ENCODE results near the gene CFL1. TPM values are rescaled to one million over a fixed set of nuclear protein-coding genes. Genes with fewer than 3 reads are reported as not detected.

The CFL1 gene
- total and polyA plus RNA-seq, 2 donors (not counting 1 experiment from before 2014, with no cell fraction given) = 680 to 1,603 TPM

DNA sequence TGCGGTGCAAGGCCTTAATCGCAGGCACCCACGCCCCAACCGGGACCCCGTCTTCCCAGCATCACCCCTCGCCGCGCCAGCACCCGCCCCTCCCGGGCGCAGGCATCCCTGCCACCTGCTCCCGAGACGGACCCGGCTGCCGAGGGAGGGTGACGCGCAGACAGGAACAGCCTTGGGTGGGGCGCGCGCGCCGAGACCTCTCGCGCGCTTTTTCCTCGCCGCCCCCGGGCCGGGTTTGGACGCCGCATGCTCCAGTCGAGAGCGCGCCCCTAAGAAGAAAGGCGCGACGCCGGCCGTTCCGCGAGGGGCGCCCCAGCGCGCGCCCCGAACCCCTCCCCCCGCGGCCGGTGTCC lies 504 bp downstream of the CFL1 start:
- Histone ChIP-seq H2AFZ (ENCODE audit: low read length) (no peak overlapping the region), H3K9me3 (ENCODE audit: control insufficient read depth, insufficient read depth, low read depth, low read length) (no peaks in the 10 kb centered on the region), H3K4me3 (replicated peaks in 1 of 4; ENCODE audit: control extremely low read depth in 1 of 4, insufficient read depth in 1 of 4, low read depth in 3 of 4, low read length in 4 of 4) (peak overlapping the region; percentile 95 to 99 (median 97)), H3K36me3 (ENCODE audit: control insufficient read depth, insufficient read depth, low read length) (peaks cover 47% of the 10 kb centered on the region), H3K4me2 (ENCODE audit: extremely low read depth, insufficient read depth, low read length) (peak overlapping the region; percentile 44), H3K4me1 (ENCODE audit: control insufficient read depth, extremely low read depth, insufficient read depth, low read length) (peaks cover 32% of the 10 kb centered on the region), H3K27me3 (ENCODE audit: control insufficient read depth, insufficient read depth, low read length) (no peaks in the 10 kb centered on the region), H3K9ac (ENCODE audit: insufficient read depth, low read length) (peak overlapping the region; percentile 92), H4K20me1 (ENCODE audit: control insufficient read depth, extremely low read depth, insufficient read depth, low read length) (peaks cover 8% of the 10 kb centered on the region), H3K79me2 (ENCODE audit: control insufficient read depth, insufficient read depth, low read length) (peaks cover 68% of the 10 kb centered on the region), H3K27ac (ENCODE audit: insufficient read depth, low read length) (peak overlapping the region; percentile 86)
- TF ChIP-seq, protein P1, sequence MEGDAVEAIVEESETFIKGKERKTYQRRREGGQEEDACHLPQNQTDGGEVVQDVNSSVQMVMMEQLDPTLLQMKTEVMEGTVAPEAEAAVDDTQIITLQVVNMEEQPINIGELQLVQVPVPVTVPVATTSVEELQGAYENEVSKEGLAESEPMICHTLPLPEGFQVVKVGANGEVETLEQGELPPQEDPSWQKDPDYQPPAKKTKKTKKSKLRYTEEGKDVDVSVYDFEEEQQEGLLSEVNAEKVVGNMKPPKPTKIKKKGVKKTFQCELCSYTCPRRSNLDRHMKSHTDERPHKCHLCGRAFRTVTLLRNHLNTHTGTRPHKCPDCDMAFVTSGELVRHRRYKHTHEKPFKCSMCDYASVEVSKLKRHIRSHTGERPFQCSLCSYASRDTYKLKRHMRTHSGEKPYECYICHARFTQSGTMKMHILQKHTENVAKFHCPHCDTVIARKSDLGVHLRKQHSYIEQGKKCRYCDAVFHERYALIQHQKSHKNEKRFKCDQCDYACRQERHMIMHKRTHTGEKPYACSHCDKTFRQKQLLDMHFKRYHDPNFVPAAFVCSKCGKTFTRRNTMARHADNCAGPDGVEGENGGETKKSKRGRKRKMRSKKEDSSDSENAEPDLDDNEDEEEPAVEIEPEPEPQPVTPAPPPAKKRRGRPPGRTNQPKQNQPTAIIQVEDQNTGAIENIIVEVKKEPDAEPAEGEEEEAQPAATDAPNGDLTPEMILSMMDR (conservative IDR thresholded peaks at IDR 0.05 in 1 of 2, IDR thresholded peaks at IDR 0.05 in 1 of 2; ENCODE audit: low read depth in 1 of 2, low read length in 2 of 2) = no peak
- no peak for TF ChIP-seq EZH2 (IDR thresholded peaks at IDR 0.05; ENCODE audit: low read length, missing control alignments)
- no peak for DNase-seq (ENCODE audit: low read depth in 2 of 2)

DNA sequence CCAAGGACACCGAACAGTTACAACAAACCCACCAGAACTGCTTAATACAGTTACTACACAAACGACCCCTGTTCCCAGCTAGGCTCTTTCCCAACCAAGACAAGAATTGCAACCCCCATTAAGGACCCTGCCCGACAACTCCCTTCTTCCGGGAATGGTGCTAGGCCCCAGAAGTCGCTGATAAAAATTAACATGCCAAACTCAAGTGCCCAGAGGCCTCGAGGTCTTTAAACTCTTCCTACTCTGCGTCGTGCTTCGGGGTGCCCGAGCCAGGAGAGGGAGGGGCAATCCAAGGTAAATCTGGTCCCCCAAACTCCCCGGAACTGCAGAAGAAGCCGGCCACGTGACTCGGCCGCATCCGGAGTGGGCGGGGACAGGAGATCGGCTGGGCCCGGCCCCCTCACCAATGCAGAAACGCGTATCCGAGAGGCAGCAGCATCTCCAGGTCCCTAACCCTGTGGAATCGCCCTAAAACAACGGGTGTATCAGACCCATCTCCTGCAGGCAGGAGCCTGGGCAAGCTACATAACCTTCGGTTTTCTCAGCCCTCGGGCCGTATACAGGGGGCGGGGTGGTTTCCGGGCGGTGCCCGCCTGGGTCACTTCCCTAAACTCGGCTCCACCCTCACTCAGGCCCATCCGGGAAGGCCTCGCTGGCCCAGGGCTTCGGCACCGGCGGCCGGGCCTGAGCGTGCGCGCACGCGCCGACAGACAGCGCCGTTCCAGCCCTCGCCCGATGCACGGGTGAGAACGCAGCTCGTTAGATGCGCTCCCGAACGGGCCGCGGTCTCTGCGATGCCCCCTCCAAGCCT lies 1.1 kb downstream of the CFL1 start:
- Histone ChIP-seq H3K27ac (ENCODE audit: insufficient read depth, low read length) (peak overlapping the region; percentile 86), H3K9me3 (ENCODE audit: control insufficient read depth, insufficient read depth, low read depth, low read length) (no peaks in the 10 kb centered on the region), H4K20me1 (ENCODE audit: control insufficient read depth, extremely low read depth, insufficient read depth, low read length) (peaks cover 8% of the 10 kb centered on the region), H2AFZ (ENCODE audit: low read length) (no peak overlapping the region), H3K27me3 (ENCODE audit: control insufficient read depth, insufficient read depth, low read length) (no peaks in the 10 kb centered on the region), H3K4me3 (replicated peaks in 1 of 4; ENCODE audit: control extremely low read depth in 1 of 4, insufficient read depth in 1 of 4, low read depth in 3 of 4, low read length in 4 of 4) (peak overlapping the region; percentile 95 to 99 (median 97)), H3K4me1 (ENCODE audit: control insufficient read depth, extremely low read depth, insufficient read depth, low read length) (peaks cover 30% of the 10 kb centered on the region), H3K79me2 (ENCODE audit: control insufficient read depth, insufficient read depth, low read length) (peaks cover 62% of the 10 kb centered on the region), H3K36me3 (ENCODE audit: control insufficient read depth, insufficient read depth, low read length) (peaks cover 46% of the 10 kb centered on the region), H3K9ac (ENCODE audit: insufficient read depth, low read length) (peak overlapping the region; percentile 92), H3K4me2 (ENCODE audit: extremely low read depth, insufficient read depth, low read length) (peak overlapping the region; percentile 98)
- peak; percentile 56 to 68 for DNase-seq (ENCODE audit: low read depth in 2 of 2)
- TF ChIP-seq, protein P1 (conservative IDR thresholded peaks at IDR 0.05 in 1 of 2, IDR thresholded peaks at IDR 0.05 in 1 of 2; ENCODE audit: low read depth in 1 of 2, low read length in 2 of 2) = no peak
- TF ChIP-seq EZH2 (IDR thresholded peaks at IDR 0.05; ENCODE audit: low read length, missing control alignments) = no peak

DNA sequence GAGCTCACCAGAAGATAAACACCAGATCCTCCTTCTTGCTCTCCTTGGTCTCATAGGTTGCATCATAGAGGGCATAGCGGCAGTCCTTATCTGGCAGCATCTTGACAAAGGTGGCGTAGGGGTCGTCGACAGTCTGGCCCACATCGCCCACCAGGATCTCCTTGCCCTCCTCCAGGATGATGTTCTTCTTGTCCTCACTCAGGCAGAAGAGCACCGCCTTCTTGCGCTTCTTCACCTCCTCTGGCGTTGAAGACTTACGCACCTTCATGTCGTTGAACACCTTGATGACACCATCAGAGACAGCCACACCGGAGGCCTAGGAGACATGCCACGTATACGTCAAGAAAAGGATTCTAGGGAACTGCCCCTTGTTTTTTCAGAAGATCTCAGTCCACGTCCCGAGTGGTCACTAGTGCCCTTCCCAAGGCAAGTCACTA lies 2.0 kb downstream of the CFL1 start:
- Histone ChIP-seq H3K4me3 (replicated peaks in 1 of 4; ENCODE audit: control extremely low read depth in 1 of 4, insufficient read depth in 1 of 4, low read depth in 3 of 4, low read length in 4 of 4) (peak overlapping the region; percentile 95 to 99 (median 97)), H4K20me1 (ENCODE audit: control insufficient read depth, extremely low read depth, insufficient read depth, low read length) (peaks cover 8% of the 10 kb centered on the region), H3K4me2 (ENCODE audit: extremely low read depth, insufficient read depth, low read length) (peak overlapping the region; percentile 98), H3K27me3 (ENCODE audit: control insufficient read depth, insufficient read depth, low read length) (no peaks in the 10 kb centered on the region), H3K79me2 (ENCODE audit: control insufficient read depth, insufficient read depth, low read length) (peaks cover 52% of the 10 kb centered on the region), H3K36me3 (ENCODE audit: control insufficient read depth, insufficient read depth, low read length) (peaks cover 50% of the 10 kb centered on the region), H3K9ac (ENCODE audit: insufficient read depth, low read length) (no peak overlapping the region), H3K9me3 (ENCODE audit: control insufficient read depth, insufficient read depth, low read depth, low read length) (no peaks in the 10 kb centered on the region), H3K27ac (ENCODE audit: insufficient read depth, low read length) (peak overlapping the region; percentile 86), H3K4me1 (ENCODE audit: control insufficient read depth, extremely low read depth, insufficient read depth, low read length) (peaks cover 24% of the 10 kb centered on the region), H2AFZ (ENCODE audit: low read length) (no peak overlapping the region)
- no peak for TF ChIP-seq EZH2 (IDR thresholded peaks at IDR 0.05; ENCODE audit: low read length, missing control alignments)
- TF ChIP-seq, protein P1 (conservative IDR thresholded peaks at IDR 0.05 in 1 of 2, IDR thresholded peaks at IDR 0.05 in 1 of 2; ENCODE audit: low read depth in 1 of 2, low read length in 2 of 2) = no peak
- DNase-seq (ENCODE audit: low read depth in 2 of 2) = no peak
